HG02759 (cell line): ENCODE results near the gene BEST2.

ENCODE experiments used
- ATAC-seq: cut with Tn5 transposase; IDR thresholded peaks from one replicate; pipeline ENCODE4 v1.9.1; 2021; ENCODE audit warnings: mild to moderate bottlenecking, moderate library complexity; ENCODE audit not compliant: unreplicated experiment

BEST2 gene

DNA sequence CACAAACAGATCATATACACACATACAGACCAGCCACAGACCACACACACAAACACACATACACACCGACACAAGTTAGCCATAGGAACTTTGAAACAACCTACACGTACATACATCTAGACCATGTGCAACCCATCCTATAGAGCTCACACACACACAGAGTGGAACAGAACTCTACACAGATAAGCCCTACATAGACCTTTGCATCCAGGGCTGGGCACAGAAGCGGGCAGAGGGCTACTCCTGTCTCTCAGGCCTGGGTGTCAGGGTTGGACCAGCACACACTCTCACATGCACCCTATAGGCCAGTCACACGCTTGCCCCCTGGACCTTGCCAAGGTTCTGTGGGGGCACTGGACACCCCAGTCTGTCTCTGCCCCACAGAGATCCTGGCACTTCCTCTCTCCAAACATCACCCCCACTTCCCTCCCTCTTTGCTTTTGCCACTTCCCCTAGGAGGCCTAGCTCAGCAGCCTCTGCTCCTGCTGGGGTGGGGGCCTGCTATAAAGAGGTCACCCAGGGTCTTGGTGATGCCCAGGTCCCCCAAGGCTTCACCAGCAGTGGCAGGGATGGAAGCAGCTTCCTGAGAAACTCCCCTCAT, 33.9 kb downstream of the BEST2 start:
- ATAC-seq = no peak

DNA sequence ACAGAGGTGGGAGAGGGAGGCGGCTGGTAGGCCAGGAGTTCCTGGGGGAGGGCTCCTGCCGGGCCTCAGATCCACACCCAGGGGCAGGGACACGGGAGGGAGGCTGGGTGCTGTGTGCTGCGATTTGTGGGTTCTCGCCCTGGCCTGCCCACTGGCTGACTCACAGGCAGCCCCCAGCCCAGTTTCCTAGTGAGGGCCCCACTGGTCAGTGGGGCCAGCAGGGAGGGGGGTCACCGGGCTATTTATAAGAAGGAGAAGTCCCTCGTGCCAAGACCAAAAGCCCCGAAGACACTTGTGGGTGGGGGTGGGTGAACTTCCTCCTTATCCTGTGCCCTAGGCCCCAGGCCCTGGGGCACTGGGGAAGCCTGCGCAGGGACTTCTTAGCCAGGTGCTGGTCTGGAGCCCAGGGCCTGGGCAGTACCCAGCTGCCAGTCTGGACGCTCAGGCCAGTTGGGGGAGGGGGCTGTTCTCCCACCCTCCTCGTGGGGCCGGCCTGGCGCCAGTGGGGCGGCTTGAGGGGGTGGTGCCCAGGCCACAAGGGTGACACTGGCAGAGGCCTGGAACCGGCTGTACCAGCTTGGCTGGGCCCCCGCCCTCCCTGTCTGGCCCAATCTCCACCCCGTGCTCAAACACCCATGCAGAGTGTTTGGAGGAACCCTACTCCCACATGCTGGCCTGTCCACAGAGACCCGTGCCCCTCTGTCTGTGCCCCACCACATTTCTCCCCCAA, 34.7 kb downstream of the BEST2 start:
- ATAC-seq = no peak

DNA sequence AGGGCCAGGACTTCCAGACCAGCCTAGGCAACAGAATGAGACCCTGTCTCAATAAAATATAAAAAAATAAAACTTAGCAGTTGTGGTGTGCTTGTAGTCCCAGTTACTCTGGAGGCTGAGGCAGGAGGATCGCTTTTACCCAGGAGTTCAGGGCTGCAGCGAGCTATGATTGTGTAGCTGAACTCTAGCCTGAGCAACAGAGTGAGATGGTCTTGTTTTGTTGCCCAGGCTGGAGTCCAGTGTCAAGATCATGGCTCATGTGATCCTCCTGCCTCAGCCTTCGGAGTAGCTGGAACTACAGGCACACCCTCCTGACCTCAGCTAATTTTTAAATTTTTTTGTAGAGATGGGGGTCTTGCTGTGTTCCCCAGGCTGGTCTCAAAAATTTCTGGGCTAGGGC, 35.4 kb downstream of the BEST2 start:
- ATAC-seq = no peak

DNA sequence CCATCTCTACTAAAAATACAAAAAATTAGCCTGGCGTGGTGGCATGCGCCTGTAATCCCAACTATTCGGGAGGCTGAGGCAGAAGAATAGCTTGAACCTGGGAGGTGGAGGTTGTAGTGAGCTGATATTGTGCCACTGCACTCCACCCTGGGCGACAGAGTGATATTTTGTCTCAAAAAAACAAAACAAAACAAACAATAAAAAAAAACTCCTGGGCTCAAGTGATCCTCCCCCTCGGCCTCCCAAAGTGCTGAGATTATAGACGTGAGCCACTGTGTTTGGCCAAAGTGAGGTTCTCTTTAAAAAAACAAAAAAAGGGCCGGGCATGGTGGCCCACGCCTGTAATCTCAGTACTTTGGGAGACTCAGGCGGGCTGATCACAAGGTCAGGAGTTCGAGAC, 35.9 kb downstream of the BEST2 start:
- no peak for ATAC-seq

DNA sequence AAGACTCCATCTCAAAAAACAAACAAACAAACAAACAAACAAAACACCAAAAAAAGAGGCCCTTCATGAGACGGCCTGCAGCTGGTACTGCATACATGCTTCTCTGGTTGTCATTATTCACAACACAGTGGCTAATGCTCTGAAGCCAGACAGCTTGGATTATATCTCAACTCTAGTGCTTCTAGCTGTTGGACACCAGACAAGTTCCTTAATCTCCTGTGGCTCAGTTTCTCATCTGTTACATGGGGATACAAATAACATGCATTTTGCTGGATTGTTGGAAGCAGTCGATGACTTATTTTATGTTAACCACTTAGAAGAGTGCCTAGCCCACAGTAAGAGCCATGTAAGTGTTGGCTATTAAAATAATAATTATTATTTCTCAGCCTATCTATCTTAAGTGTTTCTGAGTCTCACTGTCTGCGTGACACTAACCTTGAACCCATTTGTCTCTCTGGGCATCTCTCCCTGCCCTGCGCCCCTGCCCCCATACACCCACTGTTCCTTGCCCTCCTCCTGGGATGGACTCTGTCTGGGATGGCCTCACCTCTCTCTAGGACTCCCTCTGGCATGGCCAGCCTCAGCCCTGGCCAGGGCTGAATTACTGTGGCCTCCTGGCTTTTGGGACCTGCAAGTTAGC, 36.6 kb downstream of the BEST2 start:
- ATAC-seq = no peak

DNA sequence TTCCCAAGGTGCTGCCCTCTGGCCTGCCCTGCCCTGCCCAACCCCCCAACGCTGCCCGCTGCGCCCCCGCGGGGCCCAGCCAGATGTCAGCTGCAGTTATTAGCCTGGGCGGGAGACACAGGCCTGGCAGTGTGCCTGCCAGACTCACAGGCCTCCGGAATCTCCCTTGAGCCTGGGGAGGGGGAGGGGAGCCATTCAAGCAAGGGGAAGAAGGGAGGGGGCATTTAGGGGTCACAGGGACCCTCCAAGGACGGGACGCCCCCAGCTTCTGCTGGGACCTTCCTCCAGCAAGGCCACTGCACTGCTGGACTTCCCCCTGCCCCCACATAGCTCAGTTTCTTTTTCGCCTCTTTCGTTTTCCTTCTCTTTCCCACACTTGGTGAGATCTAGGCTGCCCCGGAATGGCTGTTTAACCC, 37.1 kb downstream of the BEST2 start:
- no peak for ATAC-seq

DNA sequence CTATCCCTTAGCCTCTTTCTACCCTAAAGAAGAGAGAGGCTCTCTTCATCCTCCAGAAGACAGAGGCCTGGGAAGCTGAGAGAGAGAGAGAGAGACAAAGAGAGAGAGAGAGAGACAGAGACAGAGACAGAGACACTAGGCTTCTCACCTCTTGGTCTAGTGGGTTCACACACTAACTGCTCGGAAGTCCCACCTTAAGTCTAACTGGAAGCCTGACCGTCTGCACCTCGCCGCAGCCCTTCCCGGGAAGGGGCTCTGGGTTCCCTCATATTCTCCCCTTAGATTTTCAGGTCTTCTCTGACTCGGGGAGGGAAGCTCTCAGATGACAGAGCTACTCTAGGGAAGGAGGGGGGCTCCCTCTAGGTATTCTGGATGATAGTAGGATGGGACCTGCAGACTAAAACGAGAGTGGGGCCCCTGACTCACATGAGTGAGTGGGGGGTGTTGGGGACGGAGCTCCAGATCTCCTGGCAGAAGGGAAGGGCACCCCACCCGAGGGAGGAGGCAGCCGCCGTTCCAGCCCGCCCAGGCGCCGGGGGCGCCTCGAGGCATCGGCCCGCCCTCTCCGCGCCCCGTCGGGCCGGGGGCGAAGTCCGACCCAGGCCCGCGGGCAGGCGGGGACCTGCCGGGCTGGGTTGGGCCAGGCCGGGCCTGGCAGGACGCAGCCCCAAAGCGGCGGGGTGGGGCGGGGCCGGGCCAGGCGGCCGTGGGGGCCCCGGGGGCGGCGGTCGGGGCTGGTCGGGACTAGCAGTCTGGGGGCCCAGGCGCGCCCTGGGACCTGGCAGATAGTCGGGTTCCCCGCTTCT, 37.7 kb downstream of the BEST2 start:
- no peak for ATAC-seq

DNA sequence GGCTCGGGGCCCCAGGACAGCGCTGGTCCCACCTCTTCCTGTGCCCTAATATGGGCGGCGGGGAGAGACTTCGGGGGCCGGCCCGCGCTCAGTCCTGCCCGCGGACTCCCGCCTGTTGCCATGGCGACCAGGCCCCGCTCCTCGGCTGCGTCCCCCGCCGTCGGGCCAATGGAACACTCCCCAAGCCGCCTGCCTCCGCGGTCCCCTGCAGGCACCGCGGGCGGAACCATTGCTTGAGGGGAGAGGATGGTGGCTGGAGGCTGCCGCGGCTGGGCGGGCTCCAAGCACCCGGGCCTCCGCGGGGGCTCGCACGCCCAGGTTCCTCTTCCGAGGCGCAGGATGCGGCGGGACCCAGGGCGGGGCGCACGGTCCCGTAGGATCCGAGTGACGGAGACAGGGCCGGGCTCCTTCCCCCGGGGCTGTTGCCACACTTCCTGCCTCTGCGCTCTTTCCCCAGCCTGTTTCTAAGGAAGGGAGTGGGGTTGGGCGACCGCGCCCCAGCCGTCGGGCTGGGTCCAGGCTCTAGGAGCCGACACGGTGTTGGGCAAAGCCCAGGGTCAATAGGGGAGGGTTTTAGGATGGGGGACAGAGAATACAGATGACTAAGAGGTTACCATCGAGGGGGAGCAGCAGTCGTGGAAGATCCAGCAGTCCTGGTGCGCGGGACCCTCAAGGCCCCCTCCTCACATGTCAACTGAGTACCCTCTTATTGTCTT, 38.5 kb downstream of the BEST2 start:
- ATAC-seq = peak; percentile 47

DNA sequence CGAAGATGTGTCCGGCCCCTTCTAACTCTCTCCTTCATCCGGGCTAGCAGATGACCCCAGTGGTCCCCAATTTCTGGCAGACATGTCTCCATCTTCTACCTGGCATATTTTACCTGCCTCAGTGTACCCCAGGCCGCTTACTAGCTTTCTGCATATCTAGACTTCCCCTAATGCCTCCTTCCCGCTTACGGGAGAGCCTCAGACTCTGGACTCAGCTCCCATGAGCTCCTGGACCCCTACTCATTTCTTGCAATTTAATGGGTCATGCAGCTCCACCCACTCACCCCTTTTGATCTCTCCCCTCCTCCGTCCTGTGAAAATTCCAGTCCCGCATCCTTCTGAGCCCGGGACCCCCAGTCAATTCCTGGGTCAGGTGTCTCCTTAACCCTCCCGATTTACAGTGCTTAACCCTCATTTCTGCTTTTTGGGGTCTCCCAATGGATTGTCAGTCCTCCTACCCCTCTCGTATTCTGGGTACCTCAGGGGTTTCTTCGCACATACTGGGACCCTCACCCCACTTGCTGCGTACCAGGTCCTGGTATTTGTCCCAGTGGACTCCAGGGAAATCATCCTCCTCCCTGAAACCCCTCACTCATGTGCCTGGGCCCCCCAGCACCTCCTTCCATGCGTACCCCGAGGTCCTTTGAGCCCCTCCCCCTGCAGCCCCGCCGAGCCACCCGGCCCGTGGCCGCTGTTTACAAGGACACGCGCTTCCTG, 39.2 kb downstream of the BEST2 start:
- no peak for ATAC-seq

DNA sequence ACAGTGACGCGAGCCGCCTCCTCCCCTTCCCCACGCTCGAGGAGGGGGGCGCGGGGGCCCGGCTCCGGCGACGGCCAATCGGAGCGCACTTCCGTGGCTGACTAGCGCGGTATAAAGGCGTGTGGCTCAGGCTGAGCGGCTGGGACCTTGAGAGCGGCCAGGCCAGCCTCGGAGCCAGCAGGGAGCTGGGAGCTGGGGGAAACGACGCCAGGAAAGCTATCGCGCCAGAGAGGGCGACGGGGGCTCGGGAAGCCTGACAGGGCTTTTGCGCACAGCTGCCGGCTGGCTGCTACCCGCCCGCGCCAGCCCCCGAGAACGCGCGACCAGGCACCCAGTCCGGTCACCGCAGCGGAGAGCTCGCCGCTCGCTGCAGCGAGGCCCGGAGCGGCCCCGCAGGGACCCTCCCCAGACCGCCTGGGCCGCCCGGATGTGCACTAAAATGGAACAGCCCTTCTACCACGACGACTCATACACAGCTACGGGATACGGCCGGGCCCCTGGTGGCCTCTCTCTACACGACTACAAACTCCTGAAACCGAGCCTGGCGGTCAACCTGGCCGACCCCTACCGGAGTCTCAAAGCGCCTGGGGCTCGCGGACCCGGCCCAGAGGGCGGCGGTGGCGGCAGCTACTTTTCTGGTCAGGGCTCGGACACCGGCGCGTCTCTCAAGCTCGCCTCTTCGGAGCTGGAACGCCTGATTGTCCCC, 39.9 kb downstream of the BEST2 start, which contains the start of gene JUNB:
Gene JUNB, plus strand, starts transcription at position 142 of the 706 bp plus-strand sequence. Its CDS starts 286 bp downstream, at position 428.
- peak; percentile 31 for ATAC-seq

DNA sequence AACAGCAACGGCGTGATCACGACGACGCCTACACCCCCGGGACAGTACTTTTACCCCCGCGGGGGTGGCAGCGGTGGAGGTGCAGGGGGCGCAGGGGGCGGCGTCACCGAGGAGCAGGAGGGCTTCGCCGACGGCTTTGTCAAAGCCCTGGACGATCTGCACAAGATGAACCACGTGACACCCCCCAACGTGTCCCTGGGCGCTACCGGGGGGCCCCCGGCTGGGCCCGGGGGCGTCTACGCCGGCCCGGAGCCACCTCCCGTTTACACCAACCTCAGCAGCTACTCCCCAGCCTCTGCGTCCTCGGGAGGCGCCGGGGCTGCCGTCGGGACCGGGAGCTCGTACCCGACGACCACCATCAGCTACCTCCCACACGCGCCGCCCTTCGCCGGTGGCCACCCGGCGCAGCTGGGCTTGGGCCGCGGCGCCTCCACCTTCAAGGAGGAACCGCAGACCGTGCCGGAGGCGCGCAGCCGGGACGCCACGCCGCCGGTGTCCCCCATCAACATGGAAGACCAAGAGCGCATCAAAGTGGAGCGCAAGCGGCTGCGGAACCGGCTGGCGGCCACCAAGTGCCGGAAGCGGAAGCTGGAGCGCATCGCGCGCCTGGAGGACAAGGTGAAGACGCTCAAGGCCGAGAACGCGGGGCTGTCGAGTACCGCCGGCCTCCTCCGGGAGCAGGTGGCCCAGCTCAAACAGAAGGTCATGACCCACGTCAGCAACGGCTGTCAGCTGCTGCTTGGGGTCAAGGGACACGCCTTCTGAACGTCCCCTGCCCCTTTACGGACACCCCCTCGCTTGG, 40.7 kb downstream of the BEST2 start:
- no peak for ATAC-seq

DNA sequence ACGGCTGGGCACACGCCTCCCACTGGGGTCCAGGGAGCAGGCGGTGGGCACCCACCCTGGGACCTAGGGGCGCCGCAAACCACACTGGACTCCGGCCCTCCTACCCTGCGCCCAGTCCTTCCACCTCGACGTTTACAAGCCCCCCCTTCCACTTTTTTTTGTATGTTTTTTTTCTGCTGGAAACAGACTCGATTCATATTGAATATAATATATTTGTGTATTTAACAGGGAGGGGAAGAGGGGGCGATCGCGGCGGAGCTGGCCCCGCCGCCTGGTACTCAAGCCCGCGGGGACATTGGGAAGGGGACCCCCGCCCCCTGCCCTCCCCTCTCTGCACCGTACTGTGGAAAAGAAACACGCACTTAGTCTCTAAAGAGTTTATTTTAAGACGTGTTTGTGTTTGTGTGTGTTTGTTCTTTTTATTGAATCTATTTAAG, 41.3 kb downstream of the BEST2 start:
- ATAC-seq = no peak

DNA sequence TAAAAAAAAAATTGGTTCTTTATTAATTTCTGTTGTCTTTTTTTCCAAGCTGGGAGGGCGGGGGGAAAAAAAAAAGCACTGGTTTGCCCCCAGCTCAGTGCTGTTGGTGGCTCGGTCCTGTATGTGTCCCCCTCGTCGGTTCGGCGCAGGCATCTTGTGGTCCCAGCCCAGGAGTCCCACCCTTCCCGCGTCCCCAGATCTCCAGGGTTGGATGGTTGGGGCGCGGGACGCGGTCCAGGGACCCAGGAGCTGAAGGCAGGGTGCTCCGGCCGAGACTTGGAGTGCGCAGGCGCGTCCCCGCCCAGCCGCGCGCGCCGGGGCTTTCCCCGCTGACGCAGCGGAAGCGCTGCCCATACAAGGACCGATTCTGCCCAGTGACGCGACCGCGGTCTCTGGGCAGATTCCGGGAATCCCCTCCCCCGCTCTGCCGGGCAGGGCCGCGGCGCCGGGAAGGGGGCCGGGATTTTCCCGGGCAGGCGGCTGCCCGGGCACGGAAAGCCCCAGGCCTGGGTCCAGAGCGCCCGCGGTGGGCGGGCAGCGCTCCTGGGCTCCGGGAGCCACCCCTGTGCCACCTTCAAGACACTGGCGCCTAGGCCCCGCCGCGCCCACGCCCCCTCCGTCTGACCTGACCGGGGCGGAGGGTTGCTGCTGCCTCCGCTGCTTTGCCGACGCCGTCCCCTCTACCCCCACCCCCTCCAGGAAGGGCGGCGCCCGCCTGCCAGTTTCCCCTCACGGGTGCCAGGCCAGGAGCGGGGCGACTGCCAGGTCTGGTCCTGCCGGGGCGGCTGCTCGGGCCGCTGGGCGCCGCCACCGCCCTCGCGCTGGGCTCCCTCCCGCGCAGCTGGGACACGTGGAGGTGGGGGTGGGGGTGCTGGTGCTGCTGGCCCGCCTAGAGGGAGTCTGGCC, 42.0 kb downstream of the BEST2 start:
- peak; percentile 34 for ATAC-seq

DNA sequence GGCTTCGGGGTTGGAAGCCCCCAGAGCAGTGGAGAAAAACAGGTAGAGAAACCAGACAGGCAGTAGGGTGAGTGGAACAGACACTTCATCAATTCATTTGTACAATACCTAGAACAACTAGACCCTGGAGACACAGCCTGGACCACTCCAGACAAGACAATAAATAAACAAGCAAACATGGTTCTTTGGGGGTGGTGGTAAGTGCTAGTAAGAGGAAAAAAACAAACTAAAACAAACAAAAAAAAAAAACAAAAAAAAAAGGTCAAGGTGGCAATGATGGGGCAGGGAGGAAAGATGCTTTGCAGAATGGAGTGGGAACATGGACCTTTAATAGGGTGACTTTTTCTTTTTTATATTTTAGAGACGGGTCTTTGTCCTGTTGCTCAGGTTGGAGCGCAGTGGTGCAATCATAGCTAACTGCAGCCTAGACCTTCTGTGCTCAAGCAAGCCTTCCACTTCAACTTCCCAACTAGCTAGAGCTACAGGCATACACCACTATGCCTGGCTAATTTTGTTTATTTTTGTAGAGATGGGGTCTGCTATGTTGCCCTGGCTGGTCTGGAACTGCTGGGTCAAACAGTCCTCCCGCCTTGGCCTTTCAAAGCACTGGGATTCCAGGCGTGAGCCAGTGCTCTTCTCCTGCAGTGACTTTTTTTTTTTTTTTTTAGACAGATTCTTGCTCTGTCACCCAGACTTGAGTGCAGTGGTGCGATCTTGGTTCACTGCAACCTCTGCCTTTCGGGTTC, 42.8 kb downstream of the BEST2 start:
- no peak for ATAC-seq

DNA sequence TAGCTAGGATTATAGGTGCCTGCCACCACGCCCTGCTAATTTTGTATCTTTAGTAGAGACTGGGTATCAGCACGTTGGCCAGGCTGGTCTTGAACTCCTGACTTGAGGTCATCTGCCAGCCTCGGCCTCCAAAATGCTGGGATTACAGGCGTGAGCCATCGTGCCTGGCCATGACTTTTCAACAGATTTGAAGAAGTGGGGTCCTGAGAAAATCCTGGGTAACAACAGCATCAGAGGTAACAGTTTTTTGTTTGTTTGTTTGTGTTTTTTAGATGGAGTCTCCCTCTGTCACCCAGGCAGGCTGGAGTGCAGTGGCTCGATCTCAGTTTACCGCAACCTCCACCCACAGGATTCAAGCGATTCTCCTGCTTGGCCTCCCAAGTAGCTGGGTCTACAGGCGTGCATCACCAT, 43.4 kb downstream of the BEST2 start:
- no peak for ATAC-seq

DNA sequence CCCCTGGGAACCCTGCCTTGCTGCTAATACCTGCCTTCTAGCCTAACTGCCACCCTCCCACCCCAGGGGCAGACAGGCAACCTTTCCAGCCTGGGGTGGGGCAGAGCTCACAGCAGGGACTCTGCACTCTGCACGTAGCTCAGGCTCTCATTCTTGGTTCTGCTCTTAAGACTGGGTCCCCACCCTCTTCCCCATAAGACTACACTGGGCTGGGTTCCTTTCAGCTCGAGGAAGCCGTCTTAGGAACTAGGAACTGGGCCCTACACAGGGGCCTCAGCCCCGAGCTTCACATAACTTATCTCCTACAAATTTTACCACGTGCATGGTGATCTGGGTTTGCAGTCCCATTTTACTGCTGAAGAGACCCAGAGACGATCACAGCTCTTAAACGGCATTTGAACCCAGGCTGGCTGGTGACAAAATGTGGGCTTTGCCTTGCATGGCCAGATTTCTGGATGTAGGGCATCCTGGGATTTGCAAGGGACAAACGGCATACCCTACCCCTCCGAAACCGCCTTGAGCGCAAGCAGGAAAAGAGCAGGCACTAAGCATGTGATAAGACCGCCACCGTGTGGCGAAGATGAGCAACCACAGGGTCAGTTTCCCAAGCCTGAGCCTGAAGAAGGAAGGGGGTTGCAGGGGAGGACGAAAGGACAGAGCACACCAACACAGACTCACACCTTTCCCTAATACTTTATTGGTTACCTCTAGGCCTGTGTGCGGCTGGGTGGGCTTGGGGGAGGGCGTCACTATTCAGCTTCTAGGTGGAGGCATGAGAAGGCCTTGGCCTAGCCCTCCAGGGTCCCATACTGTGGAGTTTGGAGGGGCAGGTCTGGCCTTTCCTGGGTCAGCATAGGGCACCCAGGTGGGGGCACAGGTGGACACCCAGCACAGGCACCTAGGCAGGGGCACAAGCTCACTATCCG, 44.8 kb downstream of the BEST2 start:
- no peak for ATAC-seq
